HG03354 (cell line): ENCODE data around the gene AP3B1.
"Not testable (repeated sequence)": the region's sequence is repeated elsewhere in the genome, so short reads cannot be mapped to it uniquely, and the experiment has no call there.

Experiments used
- ATAC-seq: cut with Tn5 transposase; IDR thresholded peaks from one replicate; pipeline ENCODE4 v1.9.1; 2021; ENCODE audit warnings: mild to moderate bottlenecking; ENCODE audit not compliant: unreplicated experiment, poor library complexity, severe bottlenecking

Gene AP3B1

GRCh38 chr5:78090002-78090401, 204.5 kb downstream of the AP3B1 start:
- ATAC-seq, result no peak

- no peak for ATAC-seq
Observed at GRCh38 chr5:78078858-78079257, 215.6 kb downstream of the AP3B1 start.

GRCh38 chr5:78077369-78078068, 217.0 kb downstream of the AP3B1 start:
- no peak for ATAC-seq

- no peak for ATAC-seq
Observed at GRCh38 chr5:78076351-78076750, 218.1 kb downstream of the AP3B1 start.

GRCh38 chr5:78075301-78075700, 219.2 kb downstream of the AP3B1 start:
- no peak for ATAC-seq

- ATAC-seq, result not testable (repeated sequence)
Observed at GRCh38 chr5:78070691-78071090, 223.8 kb downstream of the AP3B1 start.

- not testable (repeated sequence) for ATAC-seq
Observed at GRCh38 chr5:78067581-78067980, 226.9 kb downstream of the AP3B1 start.

GRCh38 chr5:78066722-78067121, 227.8 kb downstream of the AP3B1 start:
- not testable (repeated sequence) for ATAC-seq

GRCh38 chr5:78065663-78066062, 228.8 kb downstream of the AP3B1 start:
- no peak for ATAC-seq

GRCh38 chr5:78064941-78065472, 229.5 kb downstream of the AP3B1 start:
- no peak for ATAC-seq

- no peak for ATAC-seq
Observed at GRCh38 chr5:78063495-78063894, 231.0 kb downstream of the AP3B1 start.

- no peak for ATAC-seq
Observed at GRCh38 chr5:78062645-78063044, 231.9 kb downstream of the AP3B1 start.

- ATAC-seq, result no peak
Observed at GRCh38 chr5:78060421-78060820, 234.1 kb downstream of the AP3B1 start.

GRCh38 chr5:78058625-78059024, 235.9 kb downstream of the AP3B1 start:
- ATAC-seq, result no peak

- ATAC-seq, result no peak
Observed at GRCh38 chr5:78056901-78057514, 237.5 kb downstream of the AP3B1 start.

- ATAC-seq, result no peak
Observed at GRCh38 chr5:78056053-78056452, 238.4 kb downstream of the AP3B1 start.

- ATAC-seq, result no peak
Observed at GRCh38 chr5:78050888-78051287, 243.6 kb downstream of the AP3B1 start.

GRCh38 chr5:78046823-78047222, 247.7 kb downstream of the AP3B1 start:
- ATAC-seq, result not testable (repeated sequence)

- ATAC-seq, result no peak
Observed at GRCh38 chr5:78046006-78046405, 248.5 kb downstream of the AP3B1 start.

GRCh38 chr5:78041805-78042204, 252.7 kb downstream of the AP3B1 start:
- no peak for ATAC-seq

- ATAC-seq, result no peak
Observed at GRCh38 chr5:78025540-78025939, 269.0 kb downstream of the AP3B1 start.
